Activated CD4-positive, CD25-positive, alpha-beta regulatory T cell (primary cell): ENCODE results near the gene CRISP2.

Experiments used
- DNase-seq, 4 experiments: peaks; one replicate each; lab custom pipeline; 2025; lab: John Stamatoyannopoulos, UW

CRISP2 gene

DNA sequence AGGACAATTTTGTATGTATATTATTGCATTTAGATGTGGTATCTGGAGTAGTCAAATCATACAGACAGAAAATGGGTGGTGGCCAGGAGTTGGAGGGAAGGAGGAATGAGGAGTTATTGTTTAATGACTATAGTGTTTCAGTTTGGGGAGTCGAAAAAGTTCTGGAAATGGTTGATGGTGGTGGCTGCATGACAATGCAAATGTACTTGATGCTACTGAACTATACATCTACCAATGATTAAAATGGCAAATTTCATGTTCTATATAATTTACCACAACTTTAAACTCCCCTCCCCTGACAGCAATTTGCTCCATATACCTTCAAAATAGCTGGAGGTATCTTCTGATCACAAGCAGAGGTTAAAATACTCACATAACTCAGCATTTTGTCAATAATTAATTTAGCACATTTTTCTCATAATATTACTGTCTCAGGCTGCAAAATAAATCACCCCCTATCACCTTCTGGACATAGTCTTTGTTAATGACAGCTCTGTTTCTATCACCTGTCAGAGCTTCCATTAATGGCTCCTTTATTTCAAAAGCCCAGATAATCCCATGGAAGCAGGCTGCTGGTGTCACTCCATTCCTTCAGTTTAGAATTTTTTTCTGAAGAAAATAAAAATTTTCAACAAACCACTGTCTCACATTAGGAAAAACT, 51.0 kb downstream of the CRISP2 start:
- DNase-seq, result no peak

DNA sequence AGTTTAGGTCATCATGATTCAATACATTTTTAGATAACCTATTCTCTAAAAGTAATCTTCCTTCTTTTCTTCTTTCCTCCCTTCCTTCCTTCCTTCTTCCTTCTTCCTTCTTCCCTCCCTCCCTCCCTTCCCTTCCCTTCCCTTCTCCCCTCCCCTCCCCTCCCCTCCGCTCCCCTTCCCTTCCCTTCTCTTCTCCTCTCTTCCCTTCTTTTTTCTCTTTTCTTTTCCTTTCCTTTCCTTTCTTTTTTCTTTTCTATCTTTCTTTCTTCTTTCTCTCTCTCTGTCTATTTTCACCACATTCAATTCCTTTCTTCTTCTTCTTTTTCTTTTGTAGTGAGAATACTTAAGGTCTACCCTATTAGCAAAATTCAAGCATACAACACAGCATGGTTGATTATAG, 59.4 kb downstream of the CRISP2 start:
- DNase-seq, result no peak

DNA sequence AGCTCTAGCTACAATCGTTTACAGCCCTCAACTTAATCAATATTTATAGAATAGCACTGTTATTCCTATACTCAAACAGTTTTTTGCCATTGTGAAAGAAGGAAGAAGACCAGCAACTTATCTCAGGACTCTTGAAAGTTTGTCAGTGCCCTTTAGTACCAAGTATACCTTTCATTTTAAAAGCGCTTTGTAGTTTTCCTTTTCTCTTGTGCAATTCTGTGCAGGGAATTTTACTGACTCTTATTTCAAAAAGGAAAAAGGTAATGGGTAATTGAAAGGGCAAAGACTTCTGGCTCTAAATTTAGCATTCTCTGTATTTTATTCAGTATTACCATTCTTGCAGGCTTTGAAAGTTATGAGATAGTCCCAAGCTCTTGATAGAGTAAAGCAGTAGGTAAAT, 59.9 kb downstream of the CRISP2 start:
- DNase-seq, result no peak

DNA sequence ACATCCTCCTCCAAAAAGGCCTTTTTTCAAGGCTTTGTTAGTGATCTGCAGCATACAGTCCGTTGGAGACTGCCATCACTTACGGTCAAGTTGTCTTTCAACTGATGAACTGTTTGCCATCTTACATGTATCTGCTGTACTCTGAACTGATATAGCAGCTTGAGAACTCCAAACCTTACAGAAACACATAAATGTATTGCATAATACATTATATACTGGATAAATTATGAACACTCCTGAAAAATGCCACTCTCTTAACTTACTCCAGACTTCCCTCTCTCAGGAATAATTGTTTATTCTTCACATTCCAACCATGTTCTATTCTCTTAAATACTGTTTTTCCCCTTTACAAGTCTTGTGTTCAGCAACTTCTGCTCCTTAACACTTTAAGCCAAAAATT, 62.1 kb downstream of the CRISP2 start:
- DNase-seq, result no peak

DNA sequence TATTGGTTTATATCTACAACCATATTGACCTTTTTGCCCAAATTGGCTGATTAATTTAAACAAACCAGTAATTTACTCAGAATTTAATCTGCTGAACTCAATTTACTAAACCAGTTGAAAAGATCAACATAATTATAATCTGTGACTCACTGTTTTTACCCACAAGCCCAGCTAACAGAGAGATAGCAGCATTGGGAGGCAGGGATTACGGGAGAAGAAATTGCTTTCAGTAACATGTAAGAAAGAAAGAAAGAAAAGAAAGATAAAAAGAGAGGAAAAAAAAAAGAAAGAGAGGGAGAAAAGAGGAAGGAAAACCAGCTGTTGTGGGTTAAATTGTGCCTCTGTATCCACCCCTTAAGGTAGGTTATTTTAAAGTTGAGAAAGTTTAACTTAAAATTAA, 63.4 kb downstream of the CRISP2 start:
- no peak for DNase-seq

DNA sequence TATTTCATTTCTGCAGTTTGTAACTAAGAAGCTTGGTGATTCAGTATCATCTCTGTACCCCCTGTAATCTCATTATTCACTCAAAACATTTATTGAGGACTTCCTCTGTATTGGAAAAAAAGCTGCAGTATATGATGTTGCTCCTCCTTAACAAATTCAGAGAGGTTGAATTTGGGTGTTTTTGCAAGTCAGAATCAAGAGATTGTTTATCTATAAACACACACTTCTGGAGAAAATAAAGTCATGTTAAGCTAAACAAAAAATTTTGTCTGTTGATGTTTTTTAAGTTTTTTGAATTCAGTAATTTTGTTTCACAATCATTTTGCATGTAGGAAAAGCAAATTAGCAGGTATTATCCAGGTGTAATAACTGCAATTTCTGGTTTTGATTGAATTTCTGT, 65.3 kb downstream of the CRISP2 start:
- DNase-seq, result no peak

DNA sequence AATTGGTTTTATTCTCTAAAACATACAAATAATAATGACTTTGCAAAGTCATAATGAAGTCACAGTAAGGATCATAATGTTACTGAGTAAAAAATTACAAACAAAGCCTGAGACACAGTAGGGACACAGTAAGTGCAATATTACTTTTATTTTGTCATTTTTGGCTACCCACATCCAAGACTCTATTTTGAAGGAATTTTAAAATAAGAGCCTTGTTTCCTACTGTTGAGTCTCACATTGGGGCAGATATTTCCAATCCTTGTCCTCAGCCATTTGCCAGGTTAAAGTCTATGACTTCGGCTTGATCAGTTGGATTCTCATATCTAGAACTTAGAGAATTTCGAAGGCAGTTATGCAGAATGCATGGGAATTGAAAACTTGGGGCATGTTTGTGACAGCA, 65.9 kb downstream of the CRISP2 start:
- DNase-seq, result no peak

DNA sequence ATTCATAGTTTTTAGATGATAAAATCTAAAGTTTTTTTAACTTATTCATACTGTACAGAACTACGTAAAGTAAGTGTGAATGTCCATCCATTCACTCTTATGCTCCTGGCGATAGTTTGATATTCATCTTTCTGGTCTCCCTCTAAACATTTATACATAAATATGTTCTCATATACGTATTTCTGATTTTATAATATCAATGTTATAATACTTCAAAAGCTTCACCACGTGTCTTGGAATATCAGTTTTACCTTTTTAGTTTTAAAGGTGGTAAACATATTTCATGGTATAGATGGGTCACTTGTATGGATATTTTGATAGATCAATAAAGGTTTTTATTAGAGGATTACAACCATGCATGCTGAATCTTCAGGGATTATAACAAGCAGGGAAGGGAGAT, 66.4 kb downstream of the CRISP2 start:
- DNase-seq, result no peak

DNA sequence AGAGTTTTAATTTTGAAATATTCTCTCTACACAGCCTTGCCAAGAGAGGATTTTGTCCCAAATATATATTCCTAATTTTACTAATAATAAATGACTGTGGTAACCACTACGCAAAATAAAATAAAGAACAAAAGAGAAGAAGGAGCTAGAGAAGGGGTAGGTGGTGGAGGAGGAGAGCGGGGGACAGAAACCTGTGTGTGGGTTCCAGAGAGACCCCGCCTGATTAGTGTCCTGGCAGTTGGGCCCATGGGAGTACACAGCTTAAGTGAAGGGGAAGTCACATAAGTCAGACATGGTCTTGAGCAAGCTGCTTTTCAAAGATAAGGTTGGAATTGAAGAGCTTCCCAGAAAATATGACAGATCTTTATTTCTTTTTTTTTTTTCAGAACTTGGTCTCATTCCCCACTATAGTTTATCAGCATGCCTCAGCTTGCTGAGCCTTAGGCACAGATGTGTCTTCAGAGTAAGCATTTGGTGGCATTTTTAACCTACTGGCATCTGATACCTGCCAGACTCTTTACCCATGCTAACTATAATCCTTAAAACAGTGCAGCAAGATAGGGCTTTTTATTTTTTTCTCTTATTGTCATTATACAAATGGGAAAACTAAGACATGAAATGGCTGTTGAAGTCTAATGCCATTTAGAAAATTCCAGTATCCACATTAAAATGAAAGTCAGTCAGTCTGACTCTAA, 67.1 kb downstream of the CRISP2 start:
- DNase-seq, result no peak

DNA sequence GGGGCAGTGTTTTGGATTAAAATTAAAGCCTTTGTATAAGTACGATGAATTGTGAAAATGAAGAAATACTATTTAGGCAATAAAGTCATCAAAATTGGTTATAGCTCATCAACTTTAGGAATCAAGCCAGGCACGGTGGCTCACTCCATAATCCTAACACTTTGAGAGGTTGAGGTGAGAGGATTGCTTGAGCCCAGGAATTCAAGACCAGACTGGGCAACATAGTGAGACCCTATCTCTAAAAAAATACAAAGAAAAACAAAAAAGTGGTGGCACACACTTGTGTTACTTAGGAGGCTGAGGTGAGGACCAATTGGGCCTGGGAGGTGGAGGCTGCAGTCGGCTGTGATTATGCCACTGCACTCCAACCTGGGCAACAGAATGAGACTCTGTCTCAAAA, 68.2 kb downstream of the CRISP2 start:
- no peak for DNase-seq
